GM19238 (cell line): Measurements from ENCODE around the gene UGT1A4.

Experiments used
- DNase-seq: peaks from one replicate; pipeline ENCODE4 v3.0.0; 2011; ENCODE audit warnings: low spot score; ENCODE audit not compliant: insufficient read length

The UGT1A4 gene

DNA sequence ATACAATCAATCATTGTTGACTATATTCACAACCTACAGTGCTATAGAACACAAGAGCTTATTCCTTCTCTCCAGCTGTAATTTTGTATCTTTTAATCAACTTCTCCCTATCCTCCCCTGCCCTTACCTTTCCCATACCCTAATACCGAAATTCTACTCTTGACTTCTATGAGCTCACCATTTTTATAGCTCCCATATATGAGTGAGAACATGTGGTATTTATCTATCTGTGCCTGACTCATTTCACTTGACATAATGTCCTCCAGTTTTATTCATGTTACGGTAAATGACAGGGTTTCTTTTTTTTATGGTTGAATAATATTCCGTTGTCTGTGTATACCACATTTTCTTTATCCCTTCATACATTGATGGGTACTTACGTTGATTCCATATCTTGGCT lies 62.2 kb downstream of the UGT1A4 start:
- DNase-seq: no peak

DNA sequence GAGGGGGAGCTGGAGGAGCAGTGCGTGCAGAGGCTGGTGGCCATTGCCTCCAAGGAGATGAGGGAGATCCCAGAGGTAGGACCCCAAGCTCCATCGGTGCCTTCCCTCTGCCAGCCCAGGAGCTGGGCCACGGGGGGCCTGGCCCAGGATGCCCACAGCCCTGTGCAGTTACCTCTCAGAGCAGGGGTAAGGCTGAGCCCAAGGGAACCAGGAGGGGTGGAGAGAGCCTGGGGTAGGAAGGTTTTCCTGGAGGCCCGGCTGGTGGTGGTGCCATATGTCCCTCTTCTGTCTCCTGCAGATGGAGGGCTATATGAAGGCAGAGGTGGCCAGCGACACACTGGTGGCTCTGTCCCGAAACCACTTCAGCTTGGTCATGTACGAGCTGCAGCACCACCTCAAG lies 71.0 kb downstream of the UGT1A4 start:
- DNase-seq: no peak

DNA sequence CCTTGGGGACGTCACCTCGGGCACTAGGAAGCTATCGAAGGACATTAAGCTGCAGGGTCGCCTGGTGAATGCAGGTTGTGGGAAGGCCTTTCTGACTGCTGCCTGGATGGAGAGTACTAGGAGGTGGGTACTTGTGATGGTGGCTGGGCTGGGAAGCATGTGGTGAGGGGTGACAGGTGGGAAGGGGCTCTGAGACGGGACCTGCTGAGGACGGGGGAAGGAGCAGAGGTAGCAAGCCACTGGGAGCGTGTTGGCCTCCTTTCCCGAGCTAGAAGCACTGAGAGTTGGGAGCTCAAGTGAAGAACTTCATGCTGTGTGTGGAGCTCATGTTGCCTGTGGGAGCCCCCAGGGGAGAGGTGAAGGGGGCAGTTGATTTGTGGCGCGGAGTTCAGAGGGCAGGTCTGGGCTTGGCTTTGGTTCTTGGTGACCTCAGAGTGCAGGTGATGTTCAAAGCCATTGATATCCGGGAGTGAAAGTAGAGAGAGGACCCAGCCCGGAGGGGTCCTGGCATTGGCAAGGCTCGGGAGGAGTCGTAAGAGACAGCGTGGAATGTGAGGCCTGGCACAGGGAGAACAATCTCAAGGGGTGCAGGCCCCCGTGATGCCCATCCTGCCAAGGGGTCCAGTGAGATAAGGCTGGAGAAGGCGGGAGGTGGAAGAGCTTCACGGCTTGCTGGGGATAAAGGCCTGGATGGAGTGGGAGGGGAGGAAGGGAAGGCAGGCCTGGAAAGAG lies 72.8 kb downstream of the UGT1A4 start:
- no peak for DNase-seq

DNA sequence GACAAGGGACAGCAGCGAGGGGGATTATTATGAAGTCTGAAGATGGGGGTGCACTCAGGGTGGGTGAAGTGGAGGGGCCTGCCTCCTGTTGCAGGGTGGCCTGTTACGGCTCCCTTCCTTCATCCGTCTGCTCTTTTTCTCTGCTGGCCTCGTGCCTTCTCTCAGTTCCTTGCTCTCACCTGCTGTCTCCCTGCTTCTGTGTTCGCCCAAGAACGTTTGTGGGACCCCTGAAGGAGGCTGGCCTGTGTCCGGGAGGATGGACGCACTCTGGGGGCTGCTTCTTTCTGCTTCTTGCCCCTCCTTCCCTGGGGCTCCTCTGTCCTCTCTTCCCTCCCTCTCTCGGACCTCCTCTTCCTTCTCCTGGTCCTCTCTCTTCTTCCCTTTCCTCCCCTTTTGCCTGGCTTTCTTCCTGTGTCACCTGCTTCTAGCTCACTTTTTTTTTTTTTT lies 73.4 kb downstream of the UGT1A4 start:
- DNase-seq: no peak

DNA sequence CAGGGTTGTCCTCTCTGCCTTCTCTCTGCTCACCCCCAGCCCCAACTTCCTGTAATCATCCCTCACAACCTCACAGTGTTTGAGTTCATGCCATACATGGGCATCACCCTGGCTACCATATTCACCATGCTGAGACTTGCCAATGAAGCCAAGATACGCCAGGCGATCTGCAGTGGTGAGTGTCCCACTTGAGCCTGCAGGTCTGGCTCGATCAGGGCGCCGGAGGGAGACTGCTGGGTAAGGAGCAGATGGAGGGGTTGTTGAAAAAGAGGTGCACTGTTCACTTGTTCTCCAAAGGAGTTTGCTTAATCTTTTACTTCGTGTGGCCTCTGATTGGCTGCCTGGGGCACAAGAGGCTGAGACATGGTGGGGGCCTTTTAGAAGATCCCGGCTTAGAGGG lies 74.2 kb downstream of the UGT1A4 start:
- no peak for DNase-seq

DNA sequence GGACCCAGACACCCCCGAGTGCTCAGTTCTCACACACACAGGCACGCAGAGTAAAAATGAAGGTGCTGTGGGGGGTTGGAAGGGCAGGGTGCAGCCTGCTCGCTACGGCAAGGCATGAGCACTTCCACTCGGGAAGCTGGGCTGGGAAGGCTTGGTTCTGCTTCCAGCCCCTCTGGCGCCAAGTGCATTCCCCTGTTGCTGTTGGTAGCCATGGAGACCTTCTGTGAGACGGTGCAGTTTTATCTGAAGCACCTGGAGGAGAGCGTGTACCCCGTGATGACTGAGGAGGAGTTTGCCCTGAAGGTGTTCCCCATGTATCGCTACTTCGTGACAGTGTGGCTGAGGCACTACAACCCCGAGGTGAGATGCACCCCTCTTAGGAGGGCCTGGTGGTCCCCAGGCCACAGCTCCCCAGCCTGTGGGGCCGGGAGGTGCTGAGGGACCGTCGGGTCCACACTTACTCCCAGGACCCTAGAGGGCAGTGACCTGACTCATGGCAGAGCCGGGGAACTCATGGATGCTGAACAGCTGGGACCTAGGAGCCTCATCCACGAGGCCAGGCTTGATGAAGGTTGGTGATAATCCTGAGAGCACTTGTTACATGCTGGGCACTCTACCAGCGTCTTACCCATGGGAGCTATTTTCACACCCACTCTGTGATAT lies 75.1 kb downstream of the UGT1A4 start:
- no peak for DNase-seq

DNA sequence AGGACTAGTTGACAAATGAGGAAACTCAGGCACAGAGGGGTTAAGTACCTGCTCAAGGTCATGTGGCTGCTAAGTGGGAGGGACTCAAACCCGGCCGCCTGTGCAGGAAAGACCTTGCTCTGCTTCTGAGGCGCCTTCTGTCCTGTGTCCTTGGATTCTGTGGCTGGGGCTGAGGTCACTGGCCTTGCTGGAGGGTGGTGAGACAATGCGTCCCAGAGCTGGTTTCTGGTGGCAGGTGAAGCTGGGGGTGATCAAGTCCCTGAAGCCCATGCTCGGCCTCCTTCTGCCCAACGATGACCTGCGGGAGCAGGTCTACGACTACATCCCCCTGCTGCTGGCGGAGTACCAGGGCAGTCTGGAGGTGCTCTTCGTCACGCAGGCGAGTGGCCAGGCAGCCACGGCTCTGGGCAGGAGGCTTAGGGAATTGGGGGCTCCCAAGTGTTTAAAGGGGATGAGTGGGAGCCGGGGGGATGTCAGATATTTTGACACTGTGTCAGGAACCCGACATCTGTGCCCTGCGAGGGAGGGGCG lies 75.7 kb downstream of the UGT1A4 start:
- DNase-seq: no peak

DNA sequence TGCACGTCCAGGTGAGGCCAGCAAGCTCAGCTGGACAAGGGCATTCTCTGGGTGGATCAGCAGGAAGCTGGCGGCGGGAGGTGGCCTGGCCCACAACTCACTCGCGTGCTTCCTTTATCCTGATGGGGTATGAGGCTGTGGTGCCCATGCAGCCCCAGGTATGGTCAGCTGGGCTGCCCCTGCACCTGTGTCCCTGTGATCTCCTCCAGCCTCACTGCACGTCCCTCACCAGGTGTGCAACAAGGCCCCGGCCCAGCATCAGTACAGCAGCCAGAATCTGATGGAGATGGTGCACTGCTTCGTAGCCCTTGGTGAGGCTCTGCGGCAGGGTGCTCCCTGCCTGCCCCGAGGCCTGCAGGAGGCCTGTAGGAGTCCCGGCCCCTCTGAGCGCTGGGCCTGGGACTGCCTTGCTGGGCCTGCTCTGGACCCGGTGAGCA lies 77.2 kb downstream of the UGT1A4 start:
- no peak for DNase-seq

DNA sequence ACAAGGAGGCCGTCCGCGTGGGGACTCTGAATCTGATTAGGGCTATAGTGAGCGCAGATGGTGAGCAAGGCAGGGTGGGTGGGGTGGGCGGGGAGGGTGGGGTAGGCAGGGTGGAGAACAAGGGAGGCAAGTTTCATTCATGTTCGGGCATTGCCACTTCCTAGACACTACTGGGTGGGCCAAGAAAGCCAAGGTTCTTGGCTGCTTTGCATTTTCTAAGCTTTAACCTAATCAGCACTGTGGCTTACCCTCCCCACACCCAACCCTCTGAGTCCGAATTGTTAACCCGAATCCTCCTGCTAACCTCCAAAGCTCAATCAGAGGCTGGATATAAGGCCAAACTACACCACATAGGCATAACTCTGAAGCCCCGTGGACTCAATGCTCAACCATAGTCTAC lies 77.7 kb downstream of the UGT1A4 start:
- no peak for DNase-seq

DNA sequence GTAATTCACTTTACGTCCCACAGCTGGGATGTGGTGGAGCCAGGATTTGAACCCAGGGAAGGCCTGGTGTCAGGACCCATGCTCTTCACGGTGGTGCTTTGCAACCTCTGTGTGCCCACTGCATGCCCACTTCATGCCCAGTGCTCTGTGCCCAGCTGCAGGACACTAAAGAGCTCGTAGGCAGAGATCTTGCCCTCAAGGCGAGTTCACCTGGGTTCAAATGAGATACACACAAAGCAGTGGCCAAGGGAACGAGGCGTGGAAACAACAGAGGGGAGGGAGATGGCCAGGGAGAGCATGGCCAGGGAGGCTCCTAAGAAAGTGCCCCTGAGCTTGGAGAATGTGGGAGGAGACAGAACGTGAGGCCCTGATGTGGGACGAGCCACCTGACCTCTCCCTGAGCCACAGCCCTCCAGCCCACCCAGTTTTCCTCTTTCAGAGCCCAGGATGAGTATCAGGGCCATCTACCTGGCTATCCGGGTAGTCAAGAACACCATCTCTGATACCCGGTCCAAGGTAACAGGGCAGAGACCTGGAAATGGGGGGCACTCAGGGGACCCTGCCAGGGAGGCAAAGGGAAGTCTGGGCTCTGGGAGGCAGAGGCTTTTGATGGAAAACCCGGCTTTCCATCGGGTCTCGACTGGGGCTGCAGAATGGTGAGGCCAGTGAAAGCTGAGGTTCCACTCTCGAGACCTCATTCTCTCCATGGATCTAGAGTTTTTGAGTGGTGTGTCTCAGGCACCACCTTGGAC lies 80.0 kb downstream of the UGT1A4 start:
- no peak for DNase-seq

DNA sequence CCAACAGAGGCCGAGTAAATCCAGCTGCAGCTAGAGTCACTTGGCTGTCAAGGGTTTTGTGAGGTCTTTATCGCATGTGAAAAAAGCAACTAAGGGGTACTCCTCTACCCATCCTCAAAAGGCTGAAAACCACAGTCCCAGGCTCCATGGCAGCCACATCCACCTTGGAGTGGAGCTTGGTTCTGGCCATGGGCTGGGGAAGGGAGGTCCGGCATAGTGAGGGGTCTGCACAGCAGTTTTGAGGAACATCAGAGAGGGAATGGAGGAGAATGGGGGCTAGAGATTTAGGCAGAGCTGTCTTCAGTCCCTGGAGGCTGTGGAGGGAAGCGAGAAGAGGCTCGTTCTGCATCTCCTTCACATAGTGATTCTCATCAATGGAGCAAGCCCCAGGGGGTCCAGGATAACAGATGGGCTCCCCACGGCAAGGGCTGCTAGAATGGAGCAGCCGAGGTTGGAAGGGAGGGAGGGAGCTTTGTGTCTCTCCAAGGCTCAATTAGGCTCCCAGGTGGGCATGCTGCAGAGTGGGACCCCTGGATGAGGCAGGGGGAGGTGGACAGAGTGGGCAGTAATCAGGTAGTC lies 80.6 kb downstream of the UGT1A4 start:
- DNase-seq: no peak

DNA sequence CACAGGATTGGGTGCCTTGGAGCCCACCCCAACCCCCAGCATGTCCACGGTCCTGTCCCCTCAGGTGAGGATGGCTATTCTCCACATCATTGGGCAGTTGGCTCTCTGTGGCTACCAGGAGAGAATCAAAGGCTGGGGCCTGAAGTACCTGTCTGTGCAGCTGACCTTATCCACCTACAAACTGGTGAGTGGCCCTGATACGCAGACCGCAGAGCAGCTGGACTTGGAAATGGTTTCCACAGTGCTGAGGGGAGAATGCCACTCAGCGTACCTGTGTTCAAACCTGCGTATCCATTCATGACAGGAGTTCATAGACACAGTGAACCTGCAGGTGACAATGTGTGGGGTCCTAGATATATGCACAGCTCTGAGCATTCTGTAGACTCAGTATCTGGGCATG lies 81.2 kb downstream of the UGT1A4 start:
- no peak for DNase-seq

DNA sequence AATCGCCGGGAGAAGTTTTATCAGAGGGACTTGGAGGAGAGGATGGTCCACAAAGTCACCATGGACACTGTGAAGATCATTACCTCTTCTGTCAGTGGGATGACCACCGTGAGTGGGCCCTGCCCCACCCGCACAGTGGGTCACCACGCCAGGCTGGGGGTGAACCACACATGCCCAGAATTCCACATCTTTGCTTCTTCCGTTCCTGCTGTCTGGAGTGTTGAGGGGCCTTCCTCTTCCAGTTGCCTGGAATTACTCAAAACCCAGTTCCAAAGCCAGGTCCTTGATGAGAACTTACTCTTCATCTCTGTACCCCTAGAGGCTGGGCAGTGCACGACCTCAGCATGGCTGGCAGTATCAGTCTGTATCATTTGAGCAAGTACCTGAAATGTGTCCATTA lies 81.7 kb downstream of the UGT1A4 start:
- DNase-seq: no peak

DNA sequence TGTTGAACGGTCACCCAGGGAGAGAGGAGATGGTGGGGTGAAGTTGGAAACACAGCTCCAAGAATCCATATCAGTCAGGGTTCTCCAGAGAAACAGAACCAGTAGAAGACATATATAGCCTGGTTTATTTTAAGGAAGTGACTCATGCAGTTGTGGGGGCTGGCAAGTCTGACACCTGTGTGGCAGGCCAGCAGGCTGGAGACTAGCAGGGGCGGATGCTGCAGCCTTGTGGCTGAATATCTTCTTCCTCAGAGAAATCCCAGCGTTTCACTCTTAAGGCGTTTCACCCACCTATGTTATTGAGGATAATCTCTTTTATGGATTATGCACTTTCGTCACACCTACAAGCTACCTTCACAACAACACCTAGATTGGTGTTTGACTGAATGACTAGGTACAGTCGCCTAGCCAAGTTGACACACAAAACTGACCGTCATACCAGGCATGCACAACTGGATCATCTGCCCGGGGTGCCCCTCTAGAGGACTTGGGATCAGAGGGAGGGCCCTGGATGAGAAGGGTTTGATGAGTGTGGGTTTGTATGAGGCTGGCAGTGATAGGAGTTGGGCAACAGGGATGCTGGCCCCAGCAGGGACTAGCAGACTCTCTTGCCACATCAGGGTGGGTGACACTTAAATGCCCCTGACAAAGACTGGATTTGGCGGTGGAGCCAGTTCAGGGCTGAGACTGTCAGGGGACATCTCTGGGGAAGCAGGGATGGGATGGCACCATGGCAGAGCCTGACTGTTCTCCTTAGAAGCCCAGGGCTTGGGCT lies 83.0 kb downstream of the UGT1A4 start:
- DNase-seq: no peak

DNA sequence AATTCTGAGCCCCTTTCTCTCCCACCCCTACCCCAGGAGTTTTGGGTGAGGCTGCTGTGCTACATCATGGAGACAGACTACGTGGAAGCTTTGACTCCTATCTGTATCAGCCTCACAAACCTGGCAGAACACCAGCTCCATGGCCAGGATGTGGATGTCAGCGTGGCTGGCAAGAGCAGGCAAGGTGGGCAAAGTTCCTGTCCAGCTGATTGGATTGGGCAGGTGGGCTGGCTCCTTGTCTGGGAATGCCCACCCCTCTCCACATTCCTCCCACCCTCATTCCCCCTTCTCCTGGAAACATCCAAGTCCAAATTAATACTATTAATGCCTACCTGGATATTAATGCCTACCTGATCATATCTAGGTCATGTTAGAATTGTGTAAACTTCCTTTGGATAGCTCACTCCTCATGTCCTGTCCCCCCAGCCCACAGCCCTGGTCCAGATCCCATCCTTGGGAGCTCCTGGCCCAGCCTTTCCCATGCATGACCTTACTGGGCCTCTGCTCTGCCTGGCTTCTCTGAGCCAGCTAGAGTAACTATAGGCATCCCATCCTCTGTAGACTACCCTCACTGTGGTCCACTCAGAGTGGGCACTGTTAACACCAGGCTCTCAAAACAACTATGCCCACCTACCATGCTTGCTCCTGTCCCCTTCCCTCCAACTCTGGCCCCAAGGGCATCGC lies 83.7 kb downstream of the UGT1A4 start:
- no peak for DNase-seq

DNA sequence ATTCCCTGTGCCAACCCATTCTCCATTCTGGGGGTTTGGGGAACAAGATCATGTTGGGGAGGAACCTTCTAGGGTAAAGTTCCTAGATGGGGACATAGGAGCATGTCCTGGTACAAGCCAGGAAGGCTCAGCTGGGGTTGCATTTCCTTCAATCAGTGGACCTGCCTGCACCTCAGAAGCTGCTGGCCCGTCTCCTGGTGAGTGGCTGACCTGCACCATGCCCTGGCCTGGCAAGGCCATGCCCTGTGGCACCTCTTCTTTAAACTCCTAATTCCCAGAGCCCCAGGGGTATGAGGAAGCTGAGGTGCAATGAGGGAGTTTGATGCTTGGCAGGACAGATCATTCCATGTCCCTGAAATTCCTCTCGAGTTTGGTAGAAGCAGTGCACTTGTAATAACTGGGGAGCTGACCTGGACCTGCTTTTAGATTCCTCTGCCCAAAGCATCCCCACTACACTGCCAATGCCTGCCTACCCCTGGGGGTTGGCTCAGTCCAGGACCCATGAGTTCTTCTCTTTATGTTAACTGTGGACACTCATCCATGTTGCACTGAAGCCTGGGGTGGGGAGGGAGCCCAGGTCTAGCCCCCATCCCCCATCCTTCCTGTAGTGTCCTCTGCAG lies 84.9 kb downstream of the UGT1A4 start:
- no peak for DNase-seq

DNA sequence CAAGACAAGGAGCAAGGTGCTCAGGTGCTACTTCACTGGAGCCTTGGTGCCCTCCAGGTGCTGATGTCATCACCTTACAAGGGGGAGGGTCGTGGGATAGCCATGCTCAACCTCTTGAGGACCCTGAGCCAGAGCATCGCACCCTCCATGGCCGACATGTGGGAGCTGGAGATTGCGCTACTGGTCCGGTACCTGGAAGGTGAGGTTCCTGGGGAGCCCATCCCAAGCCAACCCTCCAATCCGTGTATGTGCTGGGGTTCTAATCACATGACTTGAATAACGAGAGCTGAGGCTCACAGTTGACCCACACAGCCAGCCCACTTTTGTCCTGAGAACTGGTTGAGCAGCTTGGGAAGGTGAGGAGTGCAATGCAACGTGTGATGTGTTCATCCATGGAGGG lies 85.5 kb downstream of the UGT1A4 start:
- DNase-seq: no peak

DNA sequence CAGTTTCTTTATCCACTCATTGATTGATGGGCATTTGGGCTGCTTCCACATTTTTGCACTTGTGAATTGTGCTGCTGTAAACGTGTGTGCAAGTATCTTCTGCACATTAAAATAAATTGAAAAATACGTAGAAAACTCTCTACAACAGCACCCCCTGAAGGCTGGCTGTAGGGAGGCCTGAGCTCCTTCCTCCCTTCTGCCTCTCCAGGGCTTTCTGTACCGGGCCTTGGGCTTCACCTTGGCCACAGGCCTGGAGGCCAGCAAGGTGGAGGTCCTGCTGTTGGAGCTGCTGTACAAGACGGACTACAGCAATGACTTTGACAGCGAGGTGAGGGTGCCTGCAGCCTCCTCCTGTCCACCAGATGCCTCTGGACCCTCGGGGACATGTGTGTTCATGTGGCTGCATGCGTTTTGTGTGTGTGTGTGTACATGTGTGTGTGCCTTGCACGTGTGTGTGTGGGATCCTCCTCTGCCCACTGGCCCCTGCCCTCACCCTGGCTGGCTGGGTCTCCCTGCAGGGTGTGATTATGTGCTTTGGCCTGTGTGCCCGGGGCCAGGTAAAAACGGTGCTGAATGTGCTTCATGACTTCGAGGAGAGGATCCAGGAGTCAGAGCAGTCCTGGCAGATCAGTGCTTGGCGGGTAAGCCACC lies 88.8 kb downstream of the UGT1A4 start:
- DNase-seq: no peak
